HG02610 (cell line): Measurements from ENCODE around the gene MN1.

Experiments used
- ATAC-seq: cut with Tn5 transposase; IDR thresholded peaks from one replicate; pipeline ENCODE4 v1.9.1; 2021; ENCODE audit warnings: mild to moderate bottlenecking, moderate library complexity; ENCODE audit not compliant: unreplicated experiment

MN1 gene

DNA sequence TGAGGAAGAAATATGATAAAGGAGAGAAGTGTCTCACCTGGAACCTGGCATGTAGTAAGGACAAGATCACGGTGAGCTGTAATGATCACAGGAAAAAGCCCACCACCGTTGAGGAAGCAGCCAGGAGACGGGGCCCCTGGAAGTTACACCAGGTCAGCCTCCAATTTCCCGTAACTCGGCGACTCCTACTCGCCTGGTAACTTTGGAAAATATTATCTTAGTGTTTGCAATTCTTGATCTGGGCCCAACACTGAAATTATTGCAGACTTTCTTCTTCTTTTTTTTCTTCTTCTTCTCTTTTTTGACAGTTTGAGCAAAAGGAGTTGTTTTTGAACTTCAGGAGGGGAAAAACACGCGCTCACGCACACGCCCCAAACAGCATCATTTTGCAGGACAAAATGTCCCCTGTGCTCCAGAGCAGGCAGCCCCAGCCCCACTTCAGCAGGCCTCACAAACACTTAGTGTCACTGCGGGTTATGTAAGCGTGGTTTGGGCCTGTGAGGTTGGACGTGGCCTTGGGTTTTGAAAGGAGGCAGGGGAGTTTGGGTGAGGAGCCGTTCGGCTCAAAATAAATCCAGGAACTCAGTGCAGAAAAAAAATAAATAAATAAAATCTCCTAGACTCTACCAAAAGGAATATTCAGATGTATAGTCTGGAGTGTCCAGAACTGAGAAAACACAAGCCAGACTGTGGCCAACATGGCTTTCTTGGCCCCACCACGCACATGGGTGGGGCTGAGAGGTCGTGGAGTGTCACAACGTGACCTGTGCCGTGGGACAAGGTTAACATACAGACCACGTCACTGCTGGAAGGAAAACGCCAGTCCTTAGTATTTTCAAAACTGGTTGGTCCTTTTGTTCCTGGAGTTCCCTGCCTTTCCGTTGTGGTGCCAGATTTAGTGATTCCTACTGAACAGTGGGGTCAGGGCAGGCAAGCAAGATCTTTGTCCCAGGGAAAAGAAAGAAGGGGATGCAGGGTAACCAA, 26.3 kb upstream of the MN1 start:
- no peak for ATAC-seq

DNA sequence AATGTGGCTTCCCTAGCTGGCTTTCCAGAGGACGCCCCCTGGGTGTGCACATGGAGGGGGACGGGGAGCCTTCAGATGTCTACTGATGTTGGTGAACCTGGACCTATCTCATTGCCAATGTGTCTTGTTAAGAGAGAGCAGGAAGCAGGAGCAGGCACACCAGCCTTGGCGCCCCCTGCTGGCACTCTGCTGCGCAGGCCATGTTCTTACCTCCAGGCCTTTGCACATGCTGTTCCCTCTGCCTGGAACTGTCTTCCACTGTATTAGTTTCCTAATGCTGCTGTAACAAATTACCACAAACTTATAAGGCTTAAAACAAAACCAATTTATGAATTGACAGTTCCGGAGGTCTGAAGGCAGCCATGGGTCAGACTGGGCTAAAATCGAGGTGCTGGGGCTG, 23.6 kb upstream of the MN1 start:
- ATAC-seq, result no peak

DNA sequence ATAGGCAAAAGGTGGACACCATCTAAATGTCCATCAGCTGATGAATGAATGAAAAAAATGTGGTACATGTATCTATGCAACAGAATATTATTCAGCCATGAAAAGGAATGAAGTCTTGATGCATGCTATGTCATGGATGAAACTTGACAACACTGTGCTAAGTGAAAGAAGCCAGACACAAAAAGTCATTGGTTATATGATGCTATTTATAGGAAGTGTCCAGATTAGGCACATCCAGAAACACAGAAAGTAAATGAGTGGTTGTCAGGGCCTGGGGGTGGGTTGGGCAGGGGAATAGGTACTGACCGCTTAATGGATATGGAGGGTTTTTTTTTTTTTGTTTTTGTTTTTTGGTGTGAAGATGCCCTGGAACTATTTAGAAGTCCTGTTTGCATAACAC, 21.7 kb upstream of the MN1 start:
- ATAC-seq, result no peak

DNA sequence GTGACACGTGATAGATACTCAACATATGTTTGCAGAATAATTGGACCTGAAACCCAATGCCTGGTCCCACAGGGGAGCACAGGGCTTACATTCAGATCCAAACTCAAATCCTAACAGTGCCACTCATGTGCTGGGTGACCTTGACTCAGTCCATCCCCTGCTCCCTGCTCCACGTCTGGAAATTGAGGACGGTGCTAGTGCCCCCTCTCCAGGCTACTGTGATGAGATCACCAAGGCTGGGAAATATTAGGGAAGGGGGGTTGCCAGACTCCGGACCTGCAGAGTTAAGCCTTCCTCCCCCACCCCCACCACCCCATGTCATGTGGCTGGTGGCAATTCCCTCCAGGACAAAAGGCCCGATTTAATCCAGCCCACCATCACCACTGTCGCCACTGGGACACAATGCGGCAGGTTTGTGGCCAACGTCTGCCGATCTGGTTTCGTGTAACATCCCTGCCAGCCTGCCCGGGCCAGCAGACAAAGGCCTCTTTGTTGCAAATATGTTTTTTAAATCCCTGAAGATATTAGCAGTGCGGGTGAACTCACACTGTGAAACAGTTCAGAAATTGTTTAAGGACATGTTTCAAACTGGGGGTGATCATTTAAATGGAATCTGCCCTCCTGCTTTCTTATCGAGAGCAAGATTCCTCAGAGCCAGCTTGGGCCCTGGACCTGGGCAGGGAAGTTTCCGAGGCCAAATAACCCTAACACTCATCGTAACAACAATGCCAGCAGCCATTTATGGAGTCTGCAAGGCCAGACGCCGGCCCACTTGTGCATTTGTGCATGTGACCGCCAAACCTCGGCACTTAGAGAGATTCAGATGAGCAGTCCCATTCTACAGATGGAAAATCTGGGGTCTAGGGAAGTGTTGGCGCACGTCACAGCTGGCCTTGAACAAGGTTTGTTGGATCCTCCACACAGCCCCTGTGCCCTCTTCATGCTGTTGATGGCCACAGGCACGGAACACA, 19.6 kb upstream of the MN1 start:
- no peak for ATAC-seq

DNA sequence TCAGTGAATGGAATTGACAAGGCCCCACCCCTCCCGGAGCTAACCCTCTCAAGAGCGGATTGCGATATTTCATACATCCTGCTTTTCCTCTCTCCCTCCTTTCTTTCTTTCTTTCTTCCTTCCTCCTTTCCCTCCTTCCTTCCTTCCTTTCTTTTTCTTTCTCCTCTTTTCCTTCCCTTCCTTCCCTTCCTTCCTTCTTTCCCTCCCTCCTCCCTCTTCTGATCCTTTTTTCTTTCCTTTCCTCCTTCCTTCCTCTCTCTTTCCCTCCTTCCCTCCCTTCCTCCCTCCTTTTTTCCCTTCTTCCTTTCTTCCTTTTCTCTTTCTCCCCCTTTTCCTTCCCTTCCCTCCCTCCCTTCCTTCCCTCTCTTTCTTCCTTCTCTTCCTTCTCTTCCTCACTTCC, 15.0 kb upstream of the MN1 start:
- no peak for ATAC-seq

DNA sequence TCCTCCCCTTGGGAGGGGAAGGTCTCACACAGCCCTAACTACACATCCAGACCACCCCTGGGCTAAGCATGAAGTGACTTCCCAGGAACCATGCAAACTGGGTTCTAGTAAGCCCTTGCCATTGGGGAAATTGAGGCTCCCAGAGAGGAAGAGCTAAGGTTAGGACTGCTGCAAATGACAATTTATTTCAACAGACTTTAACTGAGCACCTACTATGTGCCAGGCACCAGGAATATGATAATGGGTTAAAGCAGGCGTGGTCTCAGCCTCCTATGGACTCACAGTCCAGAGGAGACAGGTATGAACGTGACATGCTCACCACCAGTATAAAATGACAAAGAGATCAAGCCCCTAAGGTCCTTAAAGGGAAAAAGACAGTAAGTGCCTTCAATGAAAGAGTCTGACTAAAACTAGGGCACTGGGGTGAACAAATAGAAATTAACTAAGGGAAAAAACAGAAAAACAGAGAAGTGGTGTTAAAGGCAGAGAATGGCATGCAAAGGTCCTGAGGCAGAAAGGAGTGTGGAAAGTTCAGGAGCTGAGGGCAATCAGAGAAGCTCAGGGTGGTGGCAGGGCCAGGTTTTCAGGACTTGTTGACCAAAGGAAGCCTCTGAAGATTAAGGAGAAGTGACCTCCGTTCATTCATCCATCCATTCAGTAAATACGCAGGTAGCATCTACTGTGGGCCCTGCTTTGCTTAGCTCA, 14.4 kb upstream of the MN1 start:
- ATAC-seq, result no peak

DNA sequence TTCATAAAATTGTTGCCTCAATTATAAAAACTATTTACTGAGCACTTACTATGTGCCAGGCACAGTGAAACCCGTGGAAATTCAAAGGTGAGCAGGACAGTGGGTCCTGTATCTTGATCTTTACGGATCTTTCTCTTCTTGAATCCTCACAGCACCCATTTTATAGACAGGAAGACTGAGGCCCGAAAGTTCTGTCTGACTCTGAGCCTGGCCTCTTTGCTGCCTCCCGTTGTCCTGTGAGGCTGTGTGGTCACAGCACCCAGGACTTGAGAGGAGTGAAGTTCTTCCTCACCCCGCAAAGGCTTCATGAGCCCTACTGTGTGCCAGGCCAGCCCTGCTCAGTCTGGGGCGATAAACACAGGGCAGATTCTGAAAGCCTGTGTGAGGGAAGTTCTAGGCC, 13.4 kb upstream of the MN1 start:
- ATAC-seq, result no peak

DNA sequence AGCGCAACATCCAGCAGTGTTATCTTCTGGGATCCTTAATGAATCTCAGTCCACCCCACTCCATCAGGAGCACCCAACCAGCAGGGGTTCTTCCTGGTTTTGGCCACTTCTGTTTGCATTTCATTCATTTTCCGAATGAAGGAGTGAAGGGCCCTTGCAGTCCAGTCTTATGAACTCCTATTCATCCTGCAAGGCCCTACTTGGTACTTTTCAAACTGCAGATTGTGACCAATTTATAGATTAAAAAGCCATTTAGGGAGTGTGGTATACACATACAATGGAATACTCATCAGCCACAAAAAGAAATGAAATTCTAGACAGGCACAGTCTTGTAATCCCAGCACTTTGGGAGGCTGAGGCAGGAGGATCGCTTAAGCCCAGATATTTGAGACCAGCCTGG, 10.2 kb upstream of the MN1 start:
- ATAC-seq, result no peak

DNA sequence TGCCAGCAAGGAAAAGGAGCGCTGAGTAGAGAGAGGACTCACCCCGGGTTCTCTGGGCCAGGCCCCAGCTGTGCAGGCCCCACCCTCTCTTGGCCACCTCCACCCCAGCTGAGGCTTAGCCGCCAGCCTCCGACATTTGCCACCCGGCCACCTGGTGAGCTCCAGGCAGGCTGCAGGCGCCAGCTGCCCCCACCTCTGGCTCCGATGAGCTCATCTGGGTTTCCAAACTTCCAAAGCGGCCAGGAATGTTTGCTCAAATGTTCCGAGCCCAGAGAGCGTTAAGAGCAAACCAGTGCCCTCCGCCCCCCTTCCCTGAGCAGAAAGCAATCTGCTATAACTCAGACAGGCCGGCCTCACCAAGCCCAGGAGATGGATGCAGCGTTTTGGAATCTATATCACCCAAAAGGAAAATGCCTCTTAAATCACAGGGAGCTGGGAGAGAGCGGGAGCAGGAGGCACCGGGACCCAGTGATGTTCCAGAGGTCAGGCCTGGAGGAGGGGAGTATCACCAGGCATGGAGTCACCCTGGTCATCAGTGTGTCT, 9.1 kb upstream of the MN1 start:
- ATAC-seq, result no peak

DNA sequence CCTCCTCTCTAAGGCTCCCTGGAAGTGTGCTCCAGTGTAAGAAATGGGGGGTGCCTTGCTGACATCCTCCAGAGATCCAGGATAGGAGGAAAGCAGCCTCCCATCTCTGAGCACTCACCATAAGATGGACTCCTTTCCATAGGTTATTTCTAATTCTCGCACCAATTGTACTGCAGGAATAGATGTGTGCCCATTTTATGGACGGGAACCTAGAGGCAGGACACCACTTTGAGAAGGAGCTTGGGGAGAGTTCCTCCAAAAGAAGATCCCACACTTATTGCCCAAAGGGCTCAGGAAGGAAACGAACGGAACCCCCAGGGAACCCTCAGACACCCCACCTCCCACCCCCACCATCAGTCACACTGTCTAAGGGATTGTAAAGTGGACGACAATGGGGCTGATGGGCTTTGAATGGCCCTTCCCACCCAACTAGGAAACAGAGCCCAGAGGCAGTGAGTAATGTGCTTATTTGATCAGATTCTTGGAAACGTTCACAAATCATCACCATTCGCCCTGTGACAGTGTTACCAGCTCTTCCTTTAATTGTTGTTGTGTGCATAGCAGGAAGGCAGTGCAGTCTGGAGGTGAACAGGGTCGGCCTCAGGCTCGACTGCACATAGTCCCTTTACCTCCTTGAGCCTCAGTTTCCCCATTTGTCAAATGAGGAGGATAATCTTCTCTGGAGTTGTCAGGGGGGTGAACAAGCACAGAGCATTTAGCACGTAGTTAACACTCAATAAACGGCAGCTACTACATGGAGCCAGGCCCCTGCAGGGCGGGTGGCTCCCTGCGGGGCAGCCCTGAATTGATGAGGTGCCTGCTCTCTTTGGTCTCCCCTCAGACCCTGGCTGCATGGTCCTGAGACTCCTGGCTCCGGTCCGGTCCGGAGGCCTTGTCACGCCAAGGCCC, 8.4 kb upstream of the MN1 start:
- no peak for ATAC-seq

DNA sequence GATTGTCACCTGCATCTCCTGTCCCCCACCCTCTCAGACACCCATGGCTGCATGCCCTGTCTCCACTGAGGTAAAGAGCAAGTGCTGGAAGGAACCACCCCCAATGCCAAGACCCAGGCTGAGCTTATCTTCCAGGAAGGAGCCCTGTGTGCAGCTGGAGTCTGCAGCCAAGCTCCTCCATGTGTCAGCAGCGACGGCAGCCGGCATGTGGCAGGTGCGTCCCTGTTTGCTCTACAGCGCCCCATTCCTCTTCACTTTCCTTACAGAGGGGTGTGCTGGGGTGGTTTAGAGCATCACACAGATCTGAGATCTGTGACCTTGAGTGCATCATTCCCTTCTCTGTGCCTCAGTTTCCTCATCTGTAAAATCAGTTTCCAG, 7.7 kb upstream of the MN1 start:
- ATAC-seq, result no peak

DNA sequence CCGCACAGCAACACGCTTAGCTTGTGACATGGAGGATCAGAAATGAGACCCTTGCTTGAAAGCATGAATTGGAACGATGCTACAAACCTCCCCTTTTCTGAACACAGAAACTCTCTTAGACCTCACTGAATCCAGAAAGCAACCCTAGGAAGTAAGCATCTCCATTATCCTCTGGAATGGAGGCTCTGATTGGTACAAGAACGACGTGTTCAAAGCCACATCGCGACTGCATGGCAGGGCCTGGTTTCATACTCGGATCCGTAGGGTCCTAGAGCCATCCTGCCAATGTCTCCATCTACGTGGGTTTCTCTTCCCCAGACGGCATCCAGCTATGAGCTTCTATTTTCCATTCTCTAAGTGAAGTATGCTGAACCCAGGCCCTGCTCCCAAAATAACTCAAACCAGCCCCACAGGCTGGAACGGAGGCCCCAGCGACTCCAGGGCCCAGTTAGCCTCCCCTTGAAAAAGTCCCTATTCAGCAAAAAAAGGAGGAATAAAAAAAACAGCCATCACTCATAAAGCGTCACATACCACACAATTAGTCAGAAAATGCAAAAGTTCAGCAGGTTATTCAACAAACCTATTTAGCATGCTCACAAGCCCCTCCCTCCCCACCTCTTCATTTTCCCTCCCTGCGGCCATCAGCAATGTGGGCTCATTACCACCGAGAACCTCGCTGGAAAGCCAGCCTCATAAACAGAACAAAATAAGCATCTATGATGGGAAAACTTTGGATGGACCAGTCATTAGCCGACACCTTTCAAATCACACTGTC, 7.1 kb upstream of the MN1 start:
- no peak for ATAC-seq

DNA sequence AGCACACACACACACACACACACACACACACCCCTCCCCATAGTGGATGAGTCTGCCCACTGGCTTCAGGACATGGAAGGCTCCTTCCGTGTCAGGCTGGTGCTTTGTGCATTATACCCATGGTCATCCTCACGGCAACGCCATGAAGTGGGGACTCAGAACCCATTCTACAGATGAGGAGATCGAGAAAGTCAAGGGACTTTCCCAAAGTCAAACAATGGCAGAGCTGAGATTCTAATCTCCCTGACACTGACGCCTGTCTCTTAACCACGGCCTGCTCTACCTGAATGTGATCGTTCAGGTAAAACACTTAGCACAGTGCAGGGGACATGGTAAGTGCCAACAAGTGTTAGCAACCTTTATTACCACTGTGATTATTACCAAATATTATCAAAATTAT, 4.3 kb upstream of the MN1 start:
- ATAC-seq, result no peak

DNA sequence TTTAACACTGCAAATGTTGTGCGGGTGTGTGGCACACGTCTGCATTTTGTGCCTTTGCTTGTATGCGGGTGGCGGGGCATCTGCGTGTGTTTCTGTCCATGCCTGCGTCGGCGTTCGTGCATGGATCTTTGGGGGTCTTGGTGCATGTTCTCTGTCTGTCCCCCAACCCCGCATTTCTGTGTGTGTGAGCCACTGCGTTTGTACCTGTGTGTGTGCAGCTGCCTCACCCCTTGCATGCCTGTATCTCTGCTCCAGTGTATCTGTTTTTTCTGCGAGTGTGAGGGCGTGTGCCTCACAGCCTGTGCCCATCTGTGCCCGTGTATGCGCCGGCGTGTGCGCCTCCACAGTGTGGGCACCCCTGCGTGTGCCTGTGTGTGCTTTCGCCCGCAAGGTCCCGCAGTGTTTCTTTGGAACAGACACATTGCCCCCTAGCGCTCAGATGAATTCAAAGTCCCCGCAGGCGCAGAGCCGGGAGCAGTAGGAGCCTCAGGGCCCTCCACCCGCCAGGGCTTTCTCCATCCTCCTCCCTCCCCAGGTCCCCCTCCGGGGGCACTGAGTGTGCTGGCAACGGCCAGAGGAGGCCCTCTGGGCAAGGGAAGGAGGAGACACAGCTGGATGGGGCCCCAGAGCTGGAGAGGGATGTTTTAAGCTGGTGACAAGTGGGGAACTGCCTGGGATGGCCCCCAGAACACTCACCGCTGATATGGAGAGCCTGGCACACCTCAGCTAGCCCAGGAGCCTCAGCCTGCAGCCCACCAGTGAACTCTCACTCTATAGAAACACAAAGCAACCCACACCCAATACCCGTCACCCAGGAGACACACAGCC, 3.1 kb upstream of the MN1 start:
- no peak for ATAC-seq

DNA sequence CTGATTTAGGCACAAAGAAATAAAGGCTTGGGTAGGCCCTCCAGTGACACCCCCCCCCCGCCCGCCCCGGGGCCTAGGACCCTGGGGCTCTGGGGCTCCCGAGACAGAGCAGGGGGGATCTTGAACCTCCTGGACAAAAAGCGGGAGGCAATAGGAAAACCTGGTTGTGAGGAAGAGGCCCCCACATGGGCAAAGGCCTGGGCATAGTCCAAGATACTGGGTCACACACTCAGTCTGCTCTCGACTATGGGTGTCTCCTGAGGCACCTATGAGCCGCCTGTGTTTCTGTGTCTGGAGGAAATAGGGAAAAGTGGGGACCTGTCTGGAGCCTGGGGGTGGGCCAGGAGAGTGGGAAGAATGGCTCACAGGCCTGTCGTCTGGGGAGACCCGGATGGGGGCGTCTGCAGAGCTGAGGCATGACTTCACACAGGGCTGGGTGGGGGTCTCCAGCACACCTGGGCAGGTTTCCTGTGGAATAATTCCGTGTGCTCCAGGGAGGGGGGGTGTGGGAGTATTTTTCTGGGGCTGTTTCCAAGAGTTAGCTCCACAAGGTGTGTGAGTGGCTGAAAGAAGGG, 2.4 kb upstream of the MN1 start:
- ATAC-seq, result no peak

DNA sequence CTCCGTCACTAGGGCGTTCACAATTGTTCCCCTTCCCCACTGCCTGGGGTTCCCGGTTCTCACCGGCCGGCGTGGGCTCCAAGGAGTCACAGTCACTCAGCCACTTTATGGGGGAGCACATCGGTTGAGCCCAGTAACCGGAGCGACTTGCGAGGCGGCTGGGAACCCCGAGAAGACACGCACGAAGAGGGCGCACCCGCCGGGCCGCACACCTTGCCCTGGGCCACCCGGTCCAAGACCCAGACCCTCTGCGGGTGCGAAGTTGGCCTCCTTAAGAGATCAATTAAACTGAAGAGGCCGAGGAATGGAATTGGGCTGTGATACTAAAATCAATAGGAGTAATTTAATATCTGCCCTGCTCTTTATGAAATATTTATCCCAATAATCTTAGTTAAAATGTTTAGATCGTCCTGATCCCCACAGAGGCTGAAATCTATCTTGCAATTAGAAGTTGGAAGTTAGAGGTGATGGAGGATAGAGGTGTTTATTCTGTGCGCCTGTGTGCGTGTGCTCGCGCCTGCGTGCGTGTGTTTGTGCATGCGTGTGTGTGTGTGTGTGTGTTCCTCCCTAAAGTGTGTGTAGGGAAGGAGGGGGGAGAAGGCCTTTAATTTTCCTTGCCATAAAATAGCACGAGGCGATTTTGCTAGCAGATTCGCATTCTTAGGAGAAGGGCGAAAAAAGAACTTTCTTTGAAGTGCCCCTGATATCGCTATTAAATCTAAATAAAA, 954 bp upstream of the MN1 start:
- no peak for ATAC-seq

DNA sequence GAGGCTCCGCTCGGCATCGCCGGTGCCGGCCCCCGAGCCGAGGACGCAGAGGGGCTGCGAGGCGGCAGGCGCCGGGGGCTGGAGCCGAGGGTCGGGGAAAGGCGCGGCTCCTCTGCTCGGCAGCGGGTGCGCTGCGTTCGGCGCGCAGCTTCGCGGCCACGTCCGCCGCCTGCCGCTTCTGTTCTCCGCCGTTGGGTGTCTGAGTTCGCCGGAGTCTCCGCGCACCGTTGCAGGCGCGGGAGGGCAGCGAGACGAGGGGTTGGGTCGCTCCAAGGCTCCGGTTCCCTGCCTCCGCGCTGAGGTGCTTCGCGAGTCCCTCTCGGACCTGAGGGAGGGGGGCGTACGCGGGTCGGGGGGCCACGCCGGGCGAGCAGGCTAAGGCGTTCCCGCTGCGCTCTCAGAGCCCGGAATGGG, 347 bp downstream of the MN1 start:
- no peak for ATAC-seq
